NCI-H1930 (cell line): Measurements from ENCODE around the gene SKIC8.
A peak's percentile ranks its signal among the peaks of the same experiment; 100 is the strongest.

Experiments
- DNase-seq, 2 experiments: peaks; one replicate each; lab custom pipeline; 2025; lab: John Stamatoyannopoulos, UW

Gene SKIC8

GRCh38 chr15:78291052-78291451 is 8.4 kb downstream of the SKIC8 start:
- DNase-seq = no peak

- no peak for DNase-seq
Observed at GRCh38 chr15:78290222-78290621, 9.2 kb downstream of the SKIC8 start.

- DNase-seq = no peak
Observed at GRCh38 chr15:78284758-78285157, 14.7 kb downstream of the SKIC8 start.

- no peak for DNase-seq
Observed at GRCh38 chr15:78282324-78282723, 17.1 kb downstream of the SKIC8 start.

- no peak for DNase-seq
Observed at GRCh38 chr15:78280319-78281072, 18.9 kb downstream of the SKIC8 start.

- DNase-seq = no peak
Observed at GRCh38 chr15:78276064-78276943, 23.1 kb downstream of the SKIC8 start.

GRCh38 chr15:78274994-78275393 is 24.4 kb downstream of the SKIC8 start:
- DNase-seq = no peak

GRCh38 chr15:78272776-78273175 is 26.6 kb downstream of the SKIC8 start:
- DNase-seq = no peak

GRCh38 chr15:78272316-78272715 is 27.1 kb downstream of the SKIC8 start:
- no peak for DNase-seq

- DNase-seq = no peak
Observed at GRCh38 chr15:78266806-78267205, 32.6 kb downstream of the SKIC8 start.

GRCh38 chr15:78266229-78266628 is 33.2 kb downstream of the SKIC8 start:
- DNase-seq = no peak

GRCh38 chr15:78265752-78266224 is 33.6 kb downstream of the SKIC8 start:
- DNase-seq = no peak

- DNase-seq = no peak
Observed at GRCh38 chr15:78265137-78265460, 34.3 kb downstream of the SKIC8 start.

GRCh38 chr15:78264304-78265136 is 34.9 kb downstream of the SKIC8 start, which contains the start of gene DNAJA4:
TSS of gene DNAJA4 (plus strand) at chr15:78264562. CDS start at chr15:78264764, 202 bp downstream.
- DNase-seq = peak in 1 of 2 experiments; percentile 18

- no peak for DNase-seq
Observed at GRCh38 chr15:78263907-78264303, 35.5 kb downstream of the SKIC8 start.

- DNase-seq = no peak
Observed at GRCh38 chr15:78263351-78263781, 36.0 kb downstream of the SKIC8 start.

- no peak for DNase-seq
Observed at GRCh38 chr15:78261062-78261461, 38.3 kb downstream of the SKIC8 start.

- DNase-seq = no peak
Observed at GRCh38 chr15:78260489-78260888, 38.9 kb downstream of the SKIC8 start.

- no peak for DNase-seq
Observed at GRCh38 chr15:78259232-78259631, 40.2 kb downstream of the SKIC8 start.

- DNase-seq = no peak
Observed at GRCh38 chr15:78257681-78258080, 41.7 kb downstream of the SKIC8 start.

GRCh38 chr15:78256044-78256437 is 43.4 kb downstream of the SKIC8 start:
- no peak for DNase-seq

- DNase-seq = no peak
Observed at GRCh38 chr15:78255421-78256043, 43.9 kb downstream of the SKIC8 start.
